ENCODE data around the gene DNAJC22.

DNAJC22 gene

GRCh38 chr12:49335955-49336644, 10.6 kb upstream of the DNAJC22 start:
- Mint-ChIP-seq H3K4me1 (peaks cover 20% of the 10 kb centered on the region), H3K9me3 (no peaks in the 10 kb centered on the region), H3K27me3 (peaks cover 76% of the 10 kb centered on the region), H3K36me3 (ENCODE audit: low read depth) (peaks cover 9% of the 10 kb centered on the region), H3K27ac (no peak overlapping the region), H3K4me3 (no peak overlapping the region)
- DNase-seq (no peak), ATAC-seq (no peak)

- no peak within 1 kb of the TSS for H3K27ac Mint-ChIP-seq
- DNase-seq (peak; percentile 94), ATAC-seq (peak; percentile 57)
- peaks cover 80% of the 10 kb centered on the region for H3K27me3 Mint-ChIP-seq
- no peaks in the 10 kb centered on the region for H3K9me3 Mint-ChIP-seq
- H3K4me3 Mint-ChIP-seq = peak within 1 kb of the TSS; percentile 61
- H3K36me3 Mint-ChIP-seq (ENCODE audit: low read depth) = peaks cover 4% of the 10 kb centered on the region
- H3K4me1 Mint-ChIP-seq = peaks cover 20% of the 10 kb centered on the region
Observed at GRCh38 chr12:49336645-49337584, 9.8 kb upstream of the DNAJC22 start, which contains the start of gene C1QL4. Gene C1QL4 (minus strand): TSS chr12:49337188. CDS start chr12:49336477, 711 bp downstream.

GRCh38 chr12:49338830-49339463, 7.7 kb upstream of the DNAJC22 start:
- Mint-ChIP-seq H3K27ac (no peak overlapping the region), H3K27me3 (peaks cover 77% of the 10 kb centered on the region)
- no peak for DNase-seq

GRCh38 chr12:49339464-49339861, 7.2 kb upstream of the DNAJC22 start:
- Mint-ChIP-seq H3K27ac (no peak overlapping the region), H3K27me3 (peaks cover 78% of the 10 kb centered on the region), H3K4me1 (peaks cover 31% of the 10 kb centered on the region), H3K4me3 (no peak overlapping the region), H3K9me3 (no peaks in the 10 kb centered on the region), H3K36me3 (ENCODE audit: low read depth) (no peaks in the 10 kb centered on the region)
- ATAC-seq = no peak
- DNase-seq = no peak

More at GRCh38 chr12:49338830-49339463, 7.7 kb upstream of the DNAJC22 start:
- Mint-ChIP-seq H3K4me1 (peaks cover 27% of the 10 kb centered on the region), H3K36me3 (ENCODE audit: low read depth) (no peaks in the 10 kb centered on the region), H3K4me3 (no peak overlapping the region), H3K9me3 (no peaks in the 10 kb centered on the region)
- no peak for ATAC-seq

- ATAC-seq (no peak), DNase-seq (no peak)
- H3K27me3 Mint-ChIP-seq = peaks cover 73% of the 10 kb centered on the region
- no peaks in the 10 kb centered on the region for H3K9me3 Mint-ChIP-seq
- peaks cover 32% of the 10 kb centered on the region for H3K4me1 Mint-ChIP-seq
- H3K4me3 Mint-ChIP-seq = no peak overlapping the region
- no peaks in the 10 kb centered on the region for H3K36me3 Mint-ChIP-seq (ENCODE audit: low read depth)
- no peak overlapping the region for H3K27ac Mint-ChIP-seq
Observed at GRCh38 chr12:49340095-49340870, 6.4 kb upstream of the DNAJC22 start.

- no peak for ATAC-seq
- H3K27me3 Mint-ChIP-seq = peaks cover 76% of the 10 kb centered on the region
- DNase-seq = no peak
- no peaks in the 10 kb centered on the region for H3K9me3 Mint-ChIP-seq
- H3K4me3 Mint-ChIP-seq = no peak overlapping the region
- H3K4me1 Mint-ChIP-seq = peaks cover 40% of the 10 kb centered on the region
- H3K27ac Mint-ChIP-seq = no peak overlapping the region
- no peaks in the 10 kb centered on the region for H3K36me3 Mint-ChIP-seq (ENCODE audit: low read depth)
Observed at GRCh38 chr12:49340971-49341776, 5.5 kb upstream of the DNAJC22 start.

GRCh38 chr12:49341777-49342065, 5.0 kb upstream of the DNAJC22 start:
- H3K27me3 Mint-ChIP-seq = peaks cover 78% of the 10 kb centered on the region
- no peak overlapping the region for H3K4me3 Mint-ChIP-seq
- H3K36me3 Mint-ChIP-seq (ENCODE audit: low read depth) = no peaks in the 10 kb centered on the region
- H3K9me3 Mint-ChIP-seq = no peaks in the 10 kb centered on the region
- no peak overlapping the region for H3K27ac Mint-ChIP-seq
- DNase-seq (no peak), ATAC-seq (no peak)
- peaks cover 44% of the 10 kb centered on the region for H3K4me1 Mint-ChIP-seq

- Mint-ChIP-seq H3K27me3 (peaks cover 77% of the 10 kb centered on the region), H3K27ac (no peak overlapping the region), H3K36me3 (ENCODE audit: low read depth) (no peaks in the 10 kb centered on the region), H3K4me1 (peaks cover 44% of the 10 kb centered on the region), H3K4me3 (peak overlapping the region; percentile 66), H3K9me3 (no peaks in the 10 kb centered on the region)
- ATAC-seq (peak; percentile 76), DNase-seq (peak; percentile 92)
Observed at GRCh38 chr12:49342066-49342913, 4.4 kb upstream of the DNAJC22 start.

- Mint-ChIP-seq H3K4me1 (peaks cover 40% of the 10 kb centered on the region), H3K27ac (peak overlapping the region; percentile 16), H3K27me3 (peaks cover 77% of the 10 kb centered on the region), H3K9me3 (no peaks in the 10 kb centered on the region), H3K36me3 (ENCODE audit: low read depth) (no peaks in the 10 kb centered on the region), H3K4me3 (peak overlapping the region; percentile 66)
- DNase-seq (no peak), ATAC-seq (peak; percentile 40)
Observed at GRCh38 chr12:49342914-49343731, 3.6 kb upstream of the DNAJC22 start.

- ATAC-seq (no peak), DNase-seq (no peak)
- Mint-ChIP-seq H3K27me3 (peaks cover 72% of the 10 kb centered on the region), H3K27ac (no peak overlapping the region), H3K36me3 (ENCODE audit: low read depth) (no peaks in the 10 kb centered on the region), H3K4me1 (peaks cover 41% of the 10 kb centered on the region), H3K9me3 (no peaks in the 10 kb centered on the region), H3K4me3 (no peak overlapping the region)
Observed at GRCh38 chr12:49344486-49345050, 2.1 kb upstream of the DNAJC22 start.

GRCh38 chr12:49345051-49345824, 1.4 kb upstream of the DNAJC22 start:
- Mint-ChIP-seq H3K9me3 (no peaks in the 10 kb centered on the region), H3K27me3 (peaks cover 69% of the 10 kb centered on the region), H3K4me3 (peak overlapping the region; percentile 49), H3K27ac (no peak overlapping the region), H3K4me1 (peaks cover 41% of the 10 kb centered on the region), H3K36me3 (ENCODE audit: low read depth) (no peaks in the 10 kb centered on the region)
- DNase-seq (no peak), ATAC-seq (no peak)

Data from activated naive CD8-positive, alpha-beta T cell treated with anti-CD3 and anti-CD28 coated beads, Interleukin-2, amount 50 U/mL, for 24 hours (primary cell).